HCT116 (cell line): ENCODE results near the gene SIX5. TPM values are rescaled to one million over a fixed set of nuclear protein-coding genes. Genes with fewer than 3 reads are reported as not detected.
A peak's percentile ranks its signal among the peaks of the same experiment; 100 is the strongest.

ENCODE experiments used
- ATAC-seq: fragments of 200-7000 bp; cut with Tn5 transposase; 2 replicates; pipeline ENCODE4 v1.9.1; 2020; ENCODE audit warnings: mild to moderate bottlenecking, moderate library complexity
- BruUV-seq: library from RNA; stranded (reverse); fragments of 400-500 nt; replicated peaks from 2 replicates; lab custom pipeline; 2021; lab: Mats Ljungman, UMichigan
- CTCF ChIA-PET: fragments of 300-600 bp; sonication (Branson Sonifier 250); formaldehyde crosslinking; loops from one replicate; lab custom pipeline; 2021; ENCODE audit warnings: antibody characterized with exemption; lab: Charles Lee
- POLR2A ChIA-PET: fragments of 300-600, 350-600 bp; sonication (Branson Sonifier 250); formaldehyde crosslinking; loops from one replicate; lab custom pipeline; 2021; ENCODE audit warnings: antibody characterized with exemption; lab: Charles Lee
- RAD21 ChIA-PET, 2 experiments: fragments of 300-600 bp; sonication (Branson Sonifier 250); formaldehyde crosslinking; loops; one replicate each; lab custom pipeline; 2023; ENCODE audit warnings: low total read pairs in 2 of 2; ENCODE audit not compliant: uncharacterized antibody in 2 of 2, unreplicated experiment in 2 of 2, low non-redundant PET in 1 of 2; lab: Charles Lee
- DNase-seq: peaks from one replicate; pipeline ENCODE4 v3.0.0-alpha.2; 2010; ENCODE audit warnings: low read depth, low spot score
- H2AFZ ChIP-seq: fragments of 200-600 bp; shearing (Covaris generic), sonication (generic); 2 replicates; pipeline ENCODE4 v1.6.1; 2017; ENCODE audit warnings: low read depth, mixed run types, mixed read lengths, antibody characterized with exemption, low read length; ENCODE audit not compliant: poor library complexity, severe bottlenecking
- H3K27ac ChIP-seq: 2 replicates; pipeline ENCODE4 v1.5.1; 2012; ENCODE audit warnings: low read depth, low read length
- H3K27me3 ChIP-seq: fragments of 200-600 bp; sonication (generic); 2 replicates; pipeline ENCODE4 v1.6.1; 2016; ENCODE audit warnings: mixed run types, low read length, mixed read lengths; ENCODE audit not compliant: insufficient read depth
- H3K36me3 ChIP-seq, 2 experiments: fragments of 200-500 bp in 1 of 2; fragments of 200-600 bp in 1 of 2; sonication (Bioruptor generic) in 1 of 2; sonication (generic) in 1 of 2; 2 replicates each; pipeline versions ENCODE4 v1.5.1 to v1.6.1; 2014 to 2016; ENCODE audit warnings: low read length in 2 of 2, inconsistent platforms in 1 of 2, mixed read lengths in 1 of 2, mixed run types in 1 of 2; ENCODE audit not compliant: insufficient read depth in 2 of 2, control insufficient read depth in 1 of 2
- H3K4me1 ChIP-seq, 2 experiments: fragments of 200-600 bp in 1 of 2; sonication (generic) in 1 of 2; 2 replicates each; pipeline versions ENCODE4 v1.5.1 to v1.6.1; 2012 to 2017; ENCODE audit warnings: low read length in 2 of 2, inconsistent platforms in 1 of 2, mild to moderate bottlenecking in 1 of 2, mixed read lengths in 1 of 2, mixed run types in 1 of 2, moderate library complexity in 1 of 2; ENCODE audit not compliant: insufficient read depth in 2 of 2, control insufficient read depth in 1 of 2
- H3K4me2 ChIP-seq: fragments of 200-600 bp; sonication (generic); 2 replicates; pipeline ENCODE4 v1.6.1; 2017; ENCODE audit warnings: mixed run types, low read length, mixed read lengths
- H3K4me3 ChIP-seq, 2 experiments: fragments of 200-600 bp in 1 of 2; sonication (generic) in 1 of 2; replicated peaks in 1 of 2; 2 replicates each; pipeline ENCODE4 v1.5.1; 2011 to 2016; ENCODE audit warnings: low read length in 2 of 2, control low read depth in 1 of 2, low read depth in 1 of 2, mild to moderate bottlenecking in 1 of 2, mixed read lengths in 1 of 2, mixed run types in 1 of 2
- H3K79me2 ChIP-seq: fragments of 200-600 bp; sonication (generic); 2 replicates; pipeline ENCODE4 v1.6.1; 2017; ENCODE audit warnings: mild to moderate bottlenecking, mixed run types, low read length, moderate library complexity, mixed read lengths; ENCODE audit not compliant: insufficient read depth
- H3K9ac ChIP-seq: fragments of 200-600 bp; sonication (generic); 2 replicates; pipeline ENCODE4 v1.6.1; 2016; ENCODE audit warnings: low read length, mixed read lengths
- H3K9me2 ChIP-seq: fragments of 200-600 bp; sonication (generic), shearing (Covaris generic); 2 replicates; pipeline ENCODE4 v1.6.1; 2017; ENCODE audit warnings: mixed run types, mild to moderate bottlenecking, moderate library complexity; ENCODE audit not compliant: insufficient read depth
- H3K9me3 ChIP-seq, 2 experiments: fragments of 200-500 bp in 1 of 2; fragments of 200-600 bp in 1 of 2; sonication (Bioruptor generic) in 1 of 2; sonication (generic) in 1 of 2; 2 replicates each; pipeline ENCODE4 v1.6.1; 2014 to 2017; ENCODE audit warnings: low read length in 2 of 2, mixed read lengths in 2 of 2, inconsistent platforms in 1 of 2, low read depth in 1 of 2, mild to moderate bottlenecking in 1 of 2, mixed run types in 1 of 2, moderate library complexity in 1 of 2; ENCODE audit not compliant: control insufficient read depth in 1 of 2, insufficient read depth in 1 of 2
- H4K20me1 ChIP-seq: fragments of 200-600 bp; sonication (generic), shearing (Covaris generic); 2 replicates; pipeline ENCODE4 v1.6.1; 2017; ENCODE audit warnings: mixed run types, mild to moderate bottlenecking, moderate library complexity; ENCODE audit not compliant: insufficient read depth
- CBX3 ChIP-seq: IDR thresholded peaks from 2 replicates; pipeline ENCODE4 v1.6.1; 2012; ENCODE audit warnings: low read depth
- CEBPB ChIP-seq: IDR thresholded peaks from 2 replicates; pipeline ENCODE4 v1.6.1; 2012; ENCODE audit warnings: low read depth
- ELF1 ChIP-seq: IDR thresholded peaks from 2 replicates; pipeline ENCODE4 v1.6.1; 2012; ENCODE audit warnings: low read depth, borderline replicate concordance
- EZH2 ChIP-seq: fragments of 200-600 bp; sonication (generic); IDR thresholded peaks from 2 replicates; pipeline ENCODE4 v1.6.1; 2017; ENCODE audit warnings: antibody characterized with exemption, mixed run types
- EZH2phosphoT487 ChIP-seq: fragments of 200-600 bp; IDR thresholded peaks from 2 replicates; pipeline ENCODE4 v1.6.1; 2018; ENCODE audit warnings: antibody characterized with exemption, borderline replicate concordance
- FOSL1 ChIP-seq: IDR thresholded peaks from 2 replicates; pipeline ENCODE4 v1.6.1; 2012; ENCODE audit warnings: low read depth
- JUND ChIP-seq: IDR thresholded peaks from 2 replicates; pipeline ENCODE4 v1.6.1; 2012
- POLR2A ChIP-seq: IDR thresholded peaks from 2 replicates; pipeline ENCODE4 v1.7.0; 2011; ENCODE audit warnings: borderline replicate concordance; ENCODE audit not compliant: insufficient read depth, insufficient read length; ENCODE audit errors: extremely low read depth
- POLR2AphosphoS5 ChIP-seq: IDR thresholded peaks from 2 replicates; pipeline ENCODE4 v1.6.1; 2011; ENCODE audit warnings: mild to moderate bottlenecking, low read depth, low read length, moderate library complexity
- RAD21 ChIP-seq: IDR thresholded peaks from 2 replicates; pipeline ENCODE4 v1.6.1; 2012; ENCODE audit warnings: low read depth, mild to moderate bottlenecking
- REST ChIP-seq: IDR thresholded peaks from 2 replicates; pipeline ENCODE4 v1.6.1; 2012; ENCODE audit warnings: low read depth
- SP1 ChIP-seq: IDR thresholded peaks from 2 replicates; pipeline ENCODE4 v1.6.1; 2012; ENCODE audit warnings: low read depth
- SRF ChIP-seq: IDR thresholded peaks from 2 replicates; pipeline ENCODE4 v1.6.1; 2012; ENCODE audit warnings: low read depth
- TCF7L2 ChIP-seq: IDR thresholded peaks from 2 replicates; pipeline ENCODE4 v1.7.0; 2011; ENCODE audit warnings: borderline replicate concordance, inconsistent platforms; ENCODE audit not compliant: insufficient read depth, insufficient read length; ENCODE audit errors: extremely low read depth
- YY1 ChIP-seq: IDR thresholded peaks from 2 replicates; pipeline ENCODE4 v1.6.1; 2011; ENCODE audit warnings: low read length, low read depth, moderate library complexity, mild to moderate bottlenecking; ENCODE audit not compliant: insufficient replicate concordance; ENCODE audit errors: extremely low read depth
- ZBTB33 ChIP-seq: IDR thresholded peaks from 2 replicates; pipeline ENCODE4 v1.6.1; 2011; ENCODE audit warnings: mild to moderate bottlenecking, low read length, moderate library complexity; ENCODE audit not compliant: insufficient replicate concordance; ENCODE audit errors: extremely low read depth
- ZNF274 ChIP-seq: fragments of 200-500 bp; sonication (Bioruptor generic); IDR thresholded peaks from 2 replicates; pipeline ENCODE4 v1.6.1; 2014; ENCODE audit warnings: mild to moderate bottlenecking, low read depth, low read length, inconsistent platforms
- intact Hi-C: fragments of 100-400 bp; cut with micrococcal nuclease; formaldehyde crosslinking; loops from 2 replicates; pipeline ENCODE4 v1.10.0; 2022
- total RNA-seq: library from RNA; stranded (reverse); gene quantifications from one replicate; pipeline ENCODE4 v1.2.1, GENCODE V29; 2021; ENCODE audit not compliant: unreplicated experiment
- TF ChIP-seq, protein P1 (sequence below): IDR thresholded peaks from 2 replicates; pipeline ENCODE4 v1.6.1; 2012
- TF ChIP-seq, protein P2 (sequence below), 3 experiments: fragments of 200-600 bp in 1 of 3; sonication (generic) in 1 of 3; IDR thresholded peaks in 2 of 3; conservative IDR thresholded peaks in 1 of 3; 2 replicates each; pipeline ENCODE4 v1.5.1; 2012 to 2017; ENCODE audit warnings: low read depth in 2 of 3, low read length in 2 of 3, antibody characterized with exemption in 1 of 3, borderline replicate concordance in 1 of 3, control low read depth in 1 of 3, mild to moderate bottlenecking in 1 of 3, mixed read lengths in 1 of 3, mixed run types in 1 of 3, moderate library complexity in 1 of 3; ENCODE audit not compliant: insufficient read depth in 1 of 3
- TF ChIP-seq, protein P3 (sequence below): IDR thresholded peaks from 2 replicates; pipeline ENCODE4 v1.6.1; 2012

The SIX5 gene
- total RNA-seq, 1 experiment from 2014 or later, result 18.3 TPM

- ChIA-PET CTCF (no interaction called here), RAD21 (no interaction called here), POLR2A (no interaction called here)
- no peaks in the 10 kb centered on the region for H3K9me2 ChIP-seq
- H3K4me1 ChIP-seq, result no peaks in the 10 kb centered on the region
- intact Hi-C loops, result no loop called here
- no peaks in the 10 kb centered on the region for H4K20me1 ChIP-seq
- DNase-seq, result no peak
- BruUV-seq, result no TSS peak
- no peak overlapping the region for H3K27ac ChIP-seq
- no peak overlapping the region for H3K4me3 ChIP-seq
- H3K36me3 ChIP-seq, result no peaks in the 10 kb centered on the region
- no peaks in the 10 kb centered on the region for H3K9me3 ChIP-seq
- ATAC-seq, result peak; percentile 66
- no peak overlapping the region for H2AFZ ChIP-seq
- no peak for TF ChIP-seq JUND
- no peak for TF ChIP-seq ELF1
- TF ChIP-seq, protein P1, sequence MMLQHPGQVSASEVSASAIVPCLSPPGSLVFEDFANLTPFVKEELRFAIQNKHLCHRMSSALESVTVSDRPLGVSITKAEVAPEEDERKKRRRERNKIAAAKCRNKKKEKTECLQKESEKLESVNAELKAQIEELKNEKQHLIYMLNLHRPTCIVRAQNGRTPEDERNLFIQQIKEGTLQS, result no peak
- no peak for TF ChIP-seq CEBPB
- TF ChIP-seq RAD21, result no peak
- TF ChIP-seq POLR2A, result no peak
- no peak for TF ChIP-seq ZNF274
- TF ChIP-seq TCF7L2, result no peak
- TF ChIP-seq EZH2, result no peak
- TF ChIP-seq YY1, result no peak
- TF ChIP-seq CBX3, result no peak
- no peak for TF ChIP-seq FOSL1
- TF ChIP-seq REST, result no peak
- no peak for TF ChIP-seq POLR2AphosphoS5
- TF ChIP-seq SRF, result no peak
- TF ChIP-seq SP1, result no peak
- no peak for TF ChIP-seq ZBTB33
- TF ChIP-seq EZH2phosphoT487, result no peak
- TF ChIP-seq, protein P2, sequence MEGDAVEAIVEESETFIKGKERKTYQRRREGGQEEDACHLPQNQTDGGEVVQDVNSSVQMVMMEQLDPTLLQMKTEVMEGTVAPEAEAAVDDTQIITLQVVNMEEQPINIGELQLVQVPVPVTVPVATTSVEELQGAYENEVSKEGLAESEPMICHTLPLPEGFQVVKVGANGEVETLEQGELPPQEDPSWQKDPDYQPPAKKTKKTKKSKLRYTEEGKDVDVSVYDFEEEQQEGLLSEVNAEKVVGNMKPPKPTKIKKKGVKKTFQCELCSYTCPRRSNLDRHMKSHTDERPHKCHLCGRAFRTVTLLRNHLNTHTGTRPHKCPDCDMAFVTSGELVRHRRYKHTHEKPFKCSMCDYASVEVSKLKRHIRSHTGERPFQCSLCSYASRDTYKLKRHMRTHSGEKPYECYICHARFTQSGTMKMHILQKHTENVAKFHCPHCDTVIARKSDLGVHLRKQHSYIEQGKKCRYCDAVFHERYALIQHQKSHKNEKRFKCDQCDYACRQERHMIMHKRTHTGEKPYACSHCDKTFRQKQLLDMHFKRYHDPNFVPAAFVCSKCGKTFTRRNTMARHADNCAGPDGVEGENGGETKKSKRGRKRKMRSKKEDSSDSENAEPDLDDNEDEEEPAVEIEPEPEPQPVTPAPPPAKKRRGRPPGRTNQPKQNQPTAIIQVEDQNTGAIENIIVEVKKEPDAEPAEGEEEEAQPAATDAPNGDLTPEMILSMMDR (IDR thresholded peaks at IDR 0.05 in 2 of 3, conservative IDR thresholded peaks at IDR 0.05 in 1 of 3; ENCODE audit: borderline replicate concordance in 1 of 3, insufficient read depth in 1 of 3, low read depth in 2 of 3, low read length in 2 of 3), result no peak
- TF ChIP-seq, protein P3, sequence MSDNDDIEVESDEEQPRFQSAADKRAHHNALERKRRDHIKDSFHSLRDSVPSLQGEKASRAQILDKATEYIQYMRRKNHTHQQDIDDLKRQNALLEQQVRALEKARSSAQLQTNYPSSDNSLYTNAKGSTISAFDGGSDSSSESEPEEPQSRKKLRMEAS, result no peak
- no peaks in the 10 kb centered on the region for H3K27me3 ChIP-seq
- no peak overlapping the region for H3K9ac ChIP-seq
- no peak overlapping the region for H3K4me2 ChIP-seq
- no peaks in the 10 kb centered on the region for H3K79me2 ChIP-seq
These were observed 15.5 kb downstream of the SIX5 start for GRCh38 chr19:45753548-45753947.
